Immature natural killer cell (primary cell): Measurements from ENCODE around the gene ROR2. TPM values are rescaled to one million over a fixed set of nuclear protein-coding genes. Genes with fewer than 3 reads are reported as not detected.

Experiments used
- DNase-seq, 3 donors: peaks; one replicate each; pipeline ENCODE4 v3.0.0; 2022; ENCODE audit warnings: mixed read lengths in 1 of 3
- H3K27ac Mint-ChIP-seq, 6 donors: one replicate each; pipeline ENCODE4 v1.8.0; 2020; ENCODE audit warnings: mixed read lengths in 6 of 6, mild to moderate bottlenecking in 5 of 6, inconsistent platforms in 4 of 6, moderate library complexity in 3 of 6
- H3K27me3 Mint-ChIP-seq, 3 donors: one replicate each; pipeline ENCODE4 v1.8.0; 2020 to 2021; ENCODE audit warnings: low read depth in 3 of 3, mild to moderate bottlenecking in 3 of 3, mixed read lengths in 3 of 3, moderate library complexity in 3 of 3, inconsistent platforms in 1 of 3
- H3K36me3 Mint-ChIP-seq, 3 donors: one replicate each; pipeline ENCODE4 v1.8.0; 2020; ENCODE audit warnings: mixed read lengths in 3 of 3, inconsistent platforms in 2 of 3, mild to moderate bottlenecking in 2 of 3
- H3K4me1 Mint-ChIP-seq, 2 donors: one replicate each; pipeline ENCODE4 v1.8.0; 2020; ENCODE audit warnings: inconsistent platforms in 2 of 2, mild to moderate bottlenecking in 2 of 2, mixed read lengths in 2 of 2, moderate library complexity in 1 of 2
- H3K4me3 Mint-ChIP-seq, 5 donors: one replicate each; pipeline ENCODE4 v1.8.0; 2020; ENCODE audit warnings: mild to moderate bottlenecking in 5 of 5, mixed read lengths in 5 of 5, inconsistent platforms in 3 of 5, moderate library complexity in 3 of 5
- H3K9me3 Mint-ChIP-seq, 6 donors: one replicate each; pipeline ENCODE4 v1.8.0; 2020; ENCODE audit warnings: mild to moderate bottlenecking in 6 of 6, mixed read lengths in 6 of 6, inconsistent platforms in 4 of 6, moderate library complexity in 3 of 6
- polyA plus RNA-seq, 3 donors: library from polyadenylated mRNA; unstranded; fragments of 300-500 nt; fragmentation: Illumina TruSeq; gene quantifications; one replicate each; pipeline ENCODE4 v1.2.3, GENCODE V29; 2021

The ROR2 gene
- polyA plus RNA-seq, 3 donors from 2014 or later, result not detected

DNA sequence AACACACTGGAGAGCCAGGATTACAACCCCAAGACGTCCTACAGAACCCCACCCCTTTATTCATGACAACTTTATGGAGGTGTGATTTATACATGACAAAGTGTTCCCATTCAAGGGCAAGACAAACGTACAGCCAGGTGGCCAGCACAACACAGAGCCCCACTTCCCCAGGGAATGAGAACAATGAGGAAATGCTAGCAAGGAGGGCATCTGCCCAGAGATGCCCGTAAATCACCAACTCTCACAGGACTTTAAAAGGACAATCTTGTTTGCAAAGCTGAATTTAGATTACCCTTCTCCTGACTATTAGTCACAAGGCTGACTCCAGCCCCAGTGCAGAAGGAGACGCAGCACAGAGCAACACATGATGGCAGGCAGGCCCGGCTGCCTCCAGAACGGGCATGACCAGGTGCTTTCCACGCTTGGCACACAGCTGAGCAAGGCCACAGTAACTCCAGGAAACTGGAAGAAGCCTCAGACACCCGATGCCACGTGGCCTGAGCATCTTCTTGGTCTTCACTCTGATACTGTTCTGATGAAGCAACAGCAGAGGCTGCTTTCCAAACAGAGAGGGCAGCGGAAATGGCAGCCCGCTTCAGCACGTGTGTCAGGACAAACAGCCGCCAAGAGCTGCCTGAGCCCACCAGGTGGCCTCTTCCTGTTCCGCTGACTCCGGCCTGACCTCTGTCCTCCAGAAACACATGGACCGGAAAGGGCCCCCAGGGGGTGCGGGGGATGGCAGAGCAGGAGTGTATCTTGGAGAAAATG lies 51.4 kb downstream of the ROR2 start:
- DNase-seq, result no peak
- Mint-ChIP-seq H3K9me3 (no peaks in the 10 kb centered on the region), H3K36me3 (peaks cover 0 to 1% (median 0%) of the 10 kb centered on the region in 3 donors), H3K27ac (no peak overlapping the region), H3K27me3 (peaks cover under 1 to 17% (median 6%) of the 10 kb centered on the region in 3 donors), H3K4me1 (peaks cover 0 to 2% of the 10 kb centered on the region in 2 donors), H3K4me3 (no peak overlapping the region)

DNA sequence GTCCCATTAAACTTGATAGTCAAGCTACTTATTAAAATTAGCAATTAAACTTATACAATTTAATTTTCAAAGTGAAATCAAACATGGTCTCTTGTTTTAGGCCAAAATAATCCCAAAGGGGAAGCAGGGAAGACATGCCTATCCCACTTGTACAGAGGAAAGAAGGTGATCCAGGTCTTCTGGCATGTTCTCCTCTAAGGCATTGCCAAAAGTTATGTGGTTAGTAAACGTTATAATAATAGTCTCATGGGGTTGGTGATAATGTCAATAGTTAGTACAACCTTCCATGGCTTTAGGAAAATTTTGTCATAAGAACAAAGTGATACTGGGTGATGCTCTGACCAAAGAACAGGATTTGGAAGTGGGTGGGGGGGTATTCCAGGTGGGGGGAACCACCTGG lies 52.8 kb downstream of the ROR2 start:
- no peak overlapping the region for H3K27ac Mint-ChIP-seq
- peaks cover 0 to 4% (median 0%) of the 10 kb centered on the region in 3 donors for H3K36me3 Mint-ChIP-seq
- H3K27me3 Mint-ChIP-seq, result peaks cover 2 to 14% (median 4%) of the 10 kb centered on the region in 3 donors
- H3K9me3 Mint-ChIP-seq, result no peaks in the 10 kb centered on the region
- no peak overlapping the region for H3K4me3 Mint-ChIP-seq
- DNase-seq, result no peak
- no peaks in the 10 kb centered on the region for H3K4me1 Mint-ChIP-seq

DNA sequence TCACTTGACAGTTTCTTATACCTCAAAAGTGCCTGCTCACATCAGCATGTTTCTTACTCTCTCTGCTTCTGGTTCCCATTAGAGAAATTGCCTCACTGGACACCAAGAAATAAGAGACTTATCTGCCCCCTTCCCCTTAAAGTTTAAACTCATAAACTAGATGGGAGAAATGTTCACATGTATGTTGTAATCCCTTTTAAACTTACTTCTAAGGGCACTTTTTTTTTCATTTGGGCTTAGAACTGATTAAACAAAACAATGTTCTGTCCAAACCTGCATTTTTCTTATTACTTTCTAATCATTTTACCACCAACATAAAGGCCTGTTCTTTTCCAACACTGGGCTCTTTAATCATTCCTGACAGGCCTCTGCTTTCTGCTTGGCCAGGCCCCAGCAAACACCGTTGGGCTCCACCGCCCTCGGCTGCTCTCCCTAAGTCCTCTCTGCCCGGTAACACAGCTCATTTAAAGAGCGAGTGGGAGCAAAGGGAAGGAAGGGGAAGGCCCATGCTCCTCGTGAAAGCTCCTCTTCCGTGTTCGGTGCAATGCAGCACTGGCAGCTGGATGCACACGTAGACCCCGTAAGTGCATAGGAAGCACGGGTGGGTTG lies 53.4 kb downstream of the ROR2 start:
- no peak overlapping the region for H3K4me3 Mint-ChIP-seq
- DNase-seq, result no peak
- H3K27ac Mint-ChIP-seq, result no peak overlapping the region
- H3K27me3 Mint-ChIP-seq, result peaks cover 2 to 14% (median 4%) of the 10 kb centered on the region in 3 donors
- no peaks in the 10 kb centered on the region for H3K9me3 Mint-ChIP-seq
- H3K4me1 Mint-ChIP-seq, result no peaks in the 10 kb centered on the region
- peaks cover 0 to 4% (median 0%) of the 10 kb centered on the region in 3 donors for H3K36me3 Mint-ChIP-seq

- Mint-ChIP-seq H3K36me3 (peaks cover 0 to 4% (median 0%) of the 10 kb centered on the region in 3 donors), H3K27ac (no peak overlapping the region), H3K4me1 (no peaks in the 10 kb centered on the region), H3K4me3 (no peak overlapping the region), H3K27me3 (peaks cover 2 to 14% (median 4%) of the 10 kb centered on the region in 3 donors), H3K9me3 (no peaks in the 10 kb centered on the region)
- DNase-seq, result no peak
These were observed 53.9 kb downstream of the ROR2 start for GRCh38 chr9:91896097-91896496.

GRCh38 chr9:91894536-91894935 lies 55.5 kb downstream of the ROR2 start:
- peaks cover 0 to 4% (median 0%) of the 10 kb centered on the region in 3 donors for H3K36me3 Mint-ChIP-seq
- H3K27ac Mint-ChIP-seq, result no peak overlapping the region
- H3K27me3 Mint-ChIP-seq, result peaks cover 2 to 15% (median 3%) of the 10 kb centered on the region in 3 donors
- no peak for DNase-seq
- no peaks in the 10 kb centered on the region for H3K4me1 Mint-ChIP-seq
- H3K4me3 Mint-ChIP-seq, result no peak overlapping the region
- H3K9me3 Mint-ChIP-seq, result no peaks in the 10 kb centered on the region

DNA sequence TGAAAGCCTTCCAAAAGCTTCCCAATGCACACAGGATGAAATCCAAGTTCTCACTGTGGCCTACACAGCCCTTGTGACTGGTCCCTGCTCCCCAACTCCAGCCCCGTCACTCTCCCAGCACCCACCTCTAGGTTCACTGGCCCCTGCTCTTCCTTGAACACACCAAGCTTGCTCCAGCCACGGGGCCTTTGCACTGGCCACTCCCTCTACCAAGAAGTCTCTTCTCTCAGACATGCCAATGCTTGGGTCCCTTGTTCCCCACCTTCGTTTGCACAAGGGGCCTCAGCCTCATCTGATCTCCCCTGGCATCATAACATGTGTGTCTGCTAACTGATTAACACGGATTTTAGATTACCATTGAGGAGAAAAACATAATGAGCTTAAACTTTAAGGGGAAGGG lies 56.0 kb downstream of the ROR2 start:
- Mint-ChIP-seq H3K4me3 (no peak overlapping the region), H3K36me3 (peaks cover 0 to 4% (median 0%) of the 10 kb centered on the region in 3 donors), H3K27ac (no peak overlapping the region), H3K4me1 (no peaks in the 10 kb centered on the region), H3K27me3 (peaks cover 2 to 15% (median 2%) of the 10 kb centered on the region in 3 donors), H3K9me3 (no peaks in the 10 kb centered on the region)
- DNase-seq, result no peak

GRCh38 chr9:91891915-91892314 lies 58.1 kb downstream of the ROR2 start:
- Mint-ChIP-seq H3K27me3 (peaks cover 4 to 15% (median 5%) of the 10 kb centered on the region in 3 donors), H3K27ac (no peak overlapping the region), H3K4me1 (no peaks in the 10 kb centered on the region), H3K4me3 (no peak overlapping the region), H3K9me3 (peaks cover 0 to 2% (median 0%) of the 10 kb centered on the region in 6 donors), H3K36me3 (peaks cover 0 to 4% (median 0%) of the 10 kb centered on the region in 3 donors)
- no peak for DNase-seq

- Mint-ChIP-seq H3K4me3 (no peak overlapping the region), H3K9me3 (peaks cover 0 to 2% (median 0%) of the 10 kb centered on the region in 6 donors), H3K27ac (no peak overlapping the region), H3K4me1 (no peaks in the 10 kb centered on the region), H3K27me3 (peaks cover 3 to 11% (median 4%) of the 10 kb centered on the region in 3 donors), H3K36me3 (peaks cover 0 to 4% (median 0%) of the 10 kb centered on the region in 3 donors)
- DNase-seq, result no peak
These were observed 59.4 kb downstream of the ROR2 start for GRCh38 chr9:91890662-91891061.

- Mint-ChIP-seq H3K36me3 (peaks cover 0 to 4% (median 0%) of the 10 kb centered on the region in 3 donors), H3K27me3 (peaks cover 3 to 9% (median 4%) of the 10 kb centered on the region in 3 donors), H3K9me3 (peaks cover 0 to 2% (median 0%) of the 10 kb centered on the region in 6 donors), H3K4me3 (no peak overlapping the region), H3K4me1 (no peaks in the 10 kb centered on the region), H3K27ac (no peak overlapping the region)
- no peak for DNase-seq
These were observed 60.7 kb downstream of the ROR2 start for GRCh38 chr9:91889161-91889911.

DNA sequence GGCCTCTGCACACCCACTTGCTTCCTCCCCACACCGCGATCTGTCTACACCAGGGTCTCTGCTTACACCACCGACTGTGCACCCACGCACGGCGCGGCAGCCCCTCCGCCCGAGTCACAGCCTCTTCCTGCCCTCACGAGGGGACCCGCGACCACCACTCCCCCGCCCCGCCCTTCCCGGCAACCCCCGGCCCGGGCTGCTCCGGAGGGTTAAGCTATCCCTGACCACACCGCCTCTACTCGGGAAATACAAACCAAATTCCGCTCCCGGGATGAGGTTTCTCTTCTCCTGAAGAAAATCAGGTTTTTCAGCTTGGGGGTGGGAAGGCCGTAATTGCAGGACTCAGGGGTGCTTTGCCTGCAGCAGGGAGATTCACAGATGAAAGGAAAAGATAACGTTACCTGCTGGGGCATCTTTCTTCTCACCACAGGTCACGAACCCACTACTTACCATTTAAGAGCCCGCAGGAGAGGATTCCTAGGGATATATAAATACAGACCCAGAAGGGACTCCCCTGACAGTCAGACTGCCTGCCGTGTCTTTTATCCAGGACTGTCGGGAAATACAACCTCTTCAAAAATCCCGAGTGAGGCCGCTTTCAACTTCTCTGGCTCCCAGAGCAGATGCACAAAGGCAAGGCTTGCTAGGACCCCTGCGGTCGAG lies 63.5 kb downstream of the ROR2 start:
- Mint-ChIP-seq H3K36me3 (no peaks in the 10 kb centered on the region), H3K27me3 (peaks cover 3 to 5% (median 3%) of the 10 kb centered on the region in 3 donors), H3K4me1 (no peaks in the 10 kb centered on the region), H3K4me3 (no peak overlapping the region), H3K9me3 (peaks cover 0 to 2% (median 0%) of the 10 kb centered on the region in 6 donors), H3K27ac (no peak overlapping the region)
- no peak for DNase-seq

- H3K4me1 Mint-ChIP-seq, result no peaks in the 10 kb centered on the region
- H3K27me3 Mint-ChIP-seq, result peaks cover 3 to 5% (median 3%) of the 10 kb centered on the region in 3 donors
- H3K27ac Mint-ChIP-seq, result no peak overlapping the region
- no peak for DNase-seq
- no peaks in the 10 kb centered on the region for H3K36me3 Mint-ChIP-seq
- no peak overlapping the region for H3K4me3 Mint-ChIP-seq
- H3K9me3 Mint-ChIP-seq, result peaks cover 0 to 2% (median 0%) of the 10 kb centered on the region in 6 donors
These were observed 64.1 kb downstream of the ROR2 start for GRCh38 chr9:91885746-91886413.

DNA sequence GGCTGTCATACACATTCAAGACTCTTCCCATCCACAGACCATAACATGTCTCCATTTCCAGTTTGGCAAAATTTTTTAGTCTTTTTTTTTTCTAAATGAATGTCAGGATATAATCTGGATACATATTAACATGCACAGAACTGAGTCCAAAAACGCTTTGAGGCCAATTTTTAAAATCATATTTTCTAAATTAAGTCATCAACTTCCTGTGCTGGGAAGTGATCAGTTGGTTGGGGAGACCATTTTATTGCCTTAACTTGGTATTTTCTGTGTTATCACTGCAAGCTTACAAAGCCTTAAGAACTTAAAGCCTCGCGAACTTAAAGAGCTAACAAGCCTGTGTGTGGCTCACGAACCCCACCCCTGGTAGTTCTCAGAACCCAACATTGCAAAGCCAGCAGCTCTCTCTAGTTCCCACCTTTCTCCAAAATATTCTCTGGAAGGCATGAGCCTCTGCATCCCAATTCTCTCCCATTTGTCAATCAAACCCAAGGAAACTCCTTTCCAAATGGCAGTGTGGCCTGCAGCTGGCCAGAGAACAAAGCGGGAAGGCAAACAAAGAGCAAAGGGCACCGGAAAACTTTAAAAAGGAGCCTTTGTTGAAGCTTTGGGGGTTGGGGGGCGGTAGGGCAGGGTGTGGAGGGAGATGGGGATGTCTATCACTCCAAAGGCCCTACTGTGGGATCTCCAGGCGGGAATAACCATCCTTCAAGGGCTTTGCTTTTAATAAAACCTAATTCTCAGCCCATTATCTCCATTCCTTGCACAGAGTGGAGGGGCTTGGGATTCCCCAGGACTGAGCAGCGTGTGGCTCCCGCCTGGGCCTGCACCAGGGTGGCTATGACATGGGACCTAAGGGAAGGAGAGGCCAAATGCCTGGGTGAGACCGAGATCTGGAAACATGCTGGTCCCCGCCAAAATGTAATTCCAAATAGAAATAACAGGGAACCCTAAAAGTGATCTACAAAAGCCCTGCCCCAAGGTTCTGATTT lies 65.0 kb downstream of the ROR2 start:
- H3K36me3 Mint-ChIP-seq, result no peaks in the 10 kb centered on the region
- peaks cover 2 to 3% (median 3%) of the 10 kb centered on the region in 3 donors for H3K27me3 Mint-ChIP-seq
- no peak for DNase-seq
- H3K27ac Mint-ChIP-seq, result no peak overlapping the region
- H3K4me1 Mint-ChIP-seq, result no peaks in the 10 kb centered on the region
- no peak overlapping the region for H3K4me3 Mint-ChIP-seq
- peaks cover 0 to 2% (median 0%) of the 10 kb centered on the region in 6 donors for H3K9me3 Mint-ChIP-seq
